Measurements from ENCODE around the gene MEAF6. TPM values are rescaled to one million over a fixed set of nuclear protein-coding genes. Genes with fewer than 3 reads are reported as not detected.

Gene MEAF6
- total and polyA plus RNA-seq, 2 of the 8 experiments (the other 6 are each of a cell fraction or from before 2014, with no cell fraction given): 23.0 to 38.8 TPM

GRCh38 chr1:37477946-37478345, 36.6 kb downstream of the MEAF6 start:
- CTCF ChIA-PET (ENCODE audit: partially characterized antibody): interaction anchor here (1.5 to 17.4 kb wide), 4 partner anchors 9 to 22 kb away, joined by 4 to 213 read pairs (median 44); no protein-coding TSS in a partner anchor
- Histone ChIP-seq H3K4me3 (ENCODE audit: extremely low read depth in 1 of 4, insufficient read depth in 2 of 4, low read depth in 3 of 4, low read length in 4 of 4) (peak overlapping the region in 1 of 4 experiments; percentile 19; a peak in 1 of 8 replicates), H3K23ac (ENCODE audit: insufficient read length) (no peak overlapping the region), H2AFZ (ENCODE audit: low read length) (no peak overlapping the region), H3K9me3 (ENCODE audit: insufficient read depth in 2 of 2, low read depth in 1 of 2, low read length in 1 of 2) (no peaks in the 10 kb centered on the region), H2AK5ac (ENCODE audit: low read depth, low read length) (peak overlapping the region; percentile 68; the same call in 1 of the 2 replicates), H3K27ac (ENCODE audit: low read depth, low read length) (peak overlapping the region; percentile 61; the same call in 1 of the 2 replicates), H2BK120ac (replicated peaks; ENCODE audit: low read depth, low read length) (peak overlapping the region; percentile 31), H3K23me2 (ENCODE audit: low read depth, low read length) (peaks cover 8% of the 10 kb centered on the region), H3K18ac (ENCODE audit: extremely low read depth, low read length) (no peak overlapping the region), H2BK15ac (ENCODE audit: low read length) (no peak overlapping the region), H3K56ac (replicated peaks; ENCODE audit: insufficient read length, low read depth, low read length) (no peak overlapping the region), H3K9ac (replicated peaks in 1 of 4; ENCODE audit: extremely low read depth in 1 of 4, low read depth in 3 of 4, low read length in 3 of 4) (peak overlapping the region in 2 of 4 experiments; percentile 20 to 35; a peak in 3 of 7 replicates), H3K79me1 (ENCODE audit: low read depth, low read length) (peaks cover 8% of the 10 kb centered on the region), H4K5ac (ENCODE audit: insufficient read length, low read depth, low read length) (no peak overlapping the region), H3K4me2 (ENCODE audit: insufficient read depth in 1 of 2, low read depth in 2 of 2, low read length in 2 of 2) (peak overlapping the region; percentile 55 to 75), H3K4me1 (replicated peaks in 1 of 4; ENCODE audit: control insufficient read depth in 3 of 4, insufficient read depth in 4 of 4, low read length in 3 of 4) (peaks cover 3 to 47% (median 28%) of the 10 kb centered on the region in 4 experiments), H3K4ac (replicated peaks; ENCODE audit: insufficient read length, low read depth, low read length) (peak overlapping the region; percentile 2), H4K8ac (ENCODE audit: extremely low read depth, insufficient read depth, low read length) (no peak overlapping the region), H3K27me3 (replicated peaks in 1 of 4; ENCODE audit: control insufficient read depth in 3 of 4, extremely low read depth in 1 of 4, insufficient read depth in 3 of 4, low read length in 3 of 4) (peaks cover 1 to 12% (median 9%) of the 10 kb centered on the region in 4 experiments; a peak in 6 of 7 replicates), H3K79me2 (ENCODE audit: control insufficient read depth in 1 of 2, insufficient read depth in 2 of 2, low read length in 2 of 2) (peaks cover 0 to 26% of the 10 kb centered on the region in 2 experiments; a peak in 2 of 4 replicates), H2BK12ac (ENCODE audit: low read depth, low read length) (0 out of 2 replicates have a peak overlapping the region, but pooled peaks have one; percentile 85), H4K91ac (replicated peaks; ENCODE audit: insufficient read length, low read length) (peak overlapping the region; percentile 26), H2BK5ac (ENCODE audit: low read depth, low read length) (peak overlapping the region; percentile 46), H2BK20ac (ENCODE audit: low read length) (no peak overlapping the region), H3K36me3 (ENCODE audit: control insufficient read depth in 2 of 4, insufficient read depth in 4 of 4, low read length in 3 of 4) (peaks cover 9 to 36% (median 22%) of the 10 kb centered on the region in 4 experiments; a peak in 7 of 8 replicates), H3K14ac (ENCODE audit: insufficient read length) (no peak overlapping the region), H4K20me1 (replicated peaks in 1 of 2; ENCODE audit: control insufficient read depth in 1 of 2, insufficient read depth in 2 of 2, low read length in 2 of 2) (peaks cover 4 to 20% of the 10 kb centered on the region in 2 experiments)
- TF ChIP-seq MAX (IDR thresholded peaks at IDR 0.05) (no peak), SUZ12 (IDR thresholded peaks at IDR 0.05; ENCODE audit: low read length) (no peak), SRF (IDR thresholded peaks at IDR 0.05; ENCODE audit: low read depth, low read length) (no peak), CBX5 (IDR thresholded peaks at IDR 0.05; ENCODE audit: low read depth, low read length) (no peak), NANOG (IDR thresholded peaks at IDR 0.05; ENCODE audit: insufficient read depth, low read depth, low read length, poor library complexity, severe bottlenecking) (no peak), POLR2AphosphoS5 (IDR thresholded peaks at IDR 0.05; ENCODE audit: low read depth, low read length) (0 out of 2 replicates have a peak, but pooled peaks have one; percentile 4)
- FAIRE-seq (no peak), DNase-seq (ENCODE audit: low read depth in 1 of 2, low spot score in 2 of 2) (no peak)
- WGBS, 2 experiments (ENCODE audit: extremely low coverage in 1 of 2, insufficient coverage in 1 of 2, insufficient read length in 1 of 2, insufficient replicate concordance in 2 of 2, low coverage in 1 of 2, low lambda C conversion rate in 2 of 2, missing lambda C conversion rate in 1 of 2): 90% methylated on average over 5 of the region's 5 CpGs; no CpG with 5 or more reads in 1 of the 2 experiments
- POLR2A ChIA-PET (ENCODE audit: partially characterized antibody): interaction anchor here (1.1 to 5.7 kb wide), 5 partner anchors 7 to 37 kb away, joined by 3 to 68 read pairs (median 7); no protein-coding TSS in a partner anchor
